T-cell (primary cell): Measurements from ENCODE around the gene HTR3B. TPM values are rescaled to one million over a fixed set of nuclear protein-coding genes. Genes with fewer than 3 reads are reported as not detected.
"Not testable (repeated sequence)": the region's sequence is repeated elsewhere in the genome, so short reads cannot be mapped to it uniquely, and the experiment has no call there.

ENCODE experiments used
- ATAC-seq, 4 experiments: fragments of 200-7000 bp in 3 of 4; fragments of 150-1000 bp in 1 of 4; cut with Tn5 transposase; replicated peaks in 1 of 4; 1 replicate in 3 of 4; 2 replicates in 1 of 4; pipeline ENCODE4 v1.10.0; 2021; ENCODE audit warnings: moderate library complexity in 3 of 4, mild to moderate bottlenecking in 2 of 4, moderate number of reproducible peaks in 1 of 4
- CTCF ChIA-PET, 2 donors: fragments of 300-600 bp; sonication (Branson Sonifier 250); formaldehyde crosslinking; loops; one replicate each; lab custom pipeline; 2022; ENCODE audit warnings: antibody characterized with exemption in 2 of 2; lab: Charles Lee
- POLR2A ChIA-PET, 2 donors: fragments of 300-600 bp; sonication (Branson Sonifier 250); formaldehyde crosslinking; loops; one replicate each; lab custom pipeline; 2022; ENCODE audit warnings: antibody characterized with exemption in 2 of 2; lab: Charles Lee
- DNase-seq, 35 experiments: peaks; one replicate each; pipeline versions ENCODE4 v3.0.0 to v3.0.0-alpha.2; 2013 to 2023
- H3K27ac ChIP-seq: one replicate; pipeline ENCODE4 v1.5.1; 2013; ENCODE audit warnings: low read length
- H3K27me3 ChIP-seq, 2 experiments: replicated peaks in 1 of 2; 1 replicate in 1 of 2; 2 replicates in 1 of 2; pipeline versions ENCODE4 v1.6.1 to v1.7.0; 2013; ENCODE audit warnings: low read length in 1 of 2, mixed read lengths in 1 of 2; ENCODE audit not compliant: control insufficient read depth in 2 of 2, insufficient read depth in 2 of 2; ENCODE audit errors: extremely low read depth in 1 of 2
- H3K36me3 ChIP-seq, 2 donors: 1 replicate in 1 of 2; 2 replicates in 1 of 2; pipeline versions ENCODE4 v1.6.1 to v1.7.0; 2013; ENCODE audit warnings: low read length in 1 of 2; ENCODE audit not compliant: control insufficient read depth in 2 of 2, insufficient read depth in 1 of 2; ENCODE audit errors: extremely low read depth in 1 of 2
- H3K4me1 ChIP-seq, 2 experiments: 1 replicate in 1 of 2; 2 replicates in 1 of 2; pipeline versions ENCODE4 v1.6.1 to v1.7.0; 2013; ENCODE audit warnings: low read length in 2 of 2, mixed read lengths in 1 of 2; ENCODE audit not compliant: insufficient read depth in 2 of 2, control insufficient read depth in 1 of 2; ENCODE audit errors: extremely low read depth in 1 of 2
- H3K4me3 ChIP-seq, 2 donors: 1 replicate in 1 of 2; 2 replicates in 1 of 2; pipeline versions ENCODE4 v1.5.1 to v1.7.0; 2013; ENCODE audit warnings: mild to moderate bottlenecking in 2 of 2, low read length in 1 of 2, moderate library complexity in 1 of 2; ENCODE audit not compliant: control insufficient read depth in 1 of 2; ENCODE audit errors: extremely low read depth in 1 of 2
- H3K9me3 ChIP-seq: 2 replicates; pipeline ENCODE4 v1.7.0; 2013
- H3K27ac Mint-ChIP-seq, 2 donors: one replicate each; pipeline ENCODE4 v1.8.0; 2020 to 2021; ENCODE audit warnings: mild to moderate bottlenecking in 2 of 2, mixed read lengths in 2 of 2
- H3K27me3 Mint-ChIP-seq, 2 donors: one replicate each; pipeline ENCODE4 v1.8.0; 2021 to 2022; ENCODE audit warnings: mixed read lengths in 2 of 2
- H3K36me3 Mint-ChIP-seq: one replicate; pipeline ENCODE4 v1.8.0; 2021; ENCODE audit warnings: mixed read lengths
- H3K4me1 Mint-ChIP-seq, 3 donors: one replicate each; pipeline ENCODE4 v1.8.0; 2020 to 2022; ENCODE audit warnings: mixed read lengths in 3 of 3, mild to moderate bottlenecking in 1 of 3
- H3K4me3 Mint-ChIP-seq, 3 donors: one replicate each; pipeline ENCODE4 v1.8.0; 2020 to 2022; ENCODE audit warnings: mild to moderate bottlenecking in 3 of 3, mixed read lengths in 3 of 3, moderate library complexity in 3 of 3
- H3K9me3 Mint-ChIP-seq, 3 donors: one replicate each; pipeline ENCODE4 v1.8.0; 2020 to 2022; ENCODE audit warnings: mixed read lengths in 3 of 3
- WGBS: methylation state at CpG from one replicate; pipeline ENCODE4 v1.1.5; 2013; ENCODE audit warnings: missing lambda C conversion rate; ENCODE audit not compliant: insufficient coverage; 5-methylcytosine and 5-hydroxymethylcytosine counted together
- total RNA-seq, 35 experiments: library from RNA in 6 of 35; stranded (reverse) in 6 of 35; fragments of 120-200 nt in 1 of 35; gene quantifications; one replicate each; pipeline versions ENCODE4 v1.2.1 to v1.2.4 and lab custom pipeline; 2013 to 2026

The HTR3B gene
- total RNA-seq, 5 donors from 2014 or later (not counting 1 experiment from before 2014, with no cell fraction given) = not detected

GRCh38 chr11:113875234-113876073 is 29.1 kb upstream of the HTR3B start, which contains the start of gene USP28:
TSS of gene USP28 (minus strand) at chr11:113875572. CDS start at chr11:113875501, 71 bp downstream.
- Histone ChIP-seq H3K27ac (peak within 1 kb of the TSS; percentile 90), H3K27me3 (no peaks in the 10 kb centered on the region), H3K9me3 (no peaks in the 10 kb centered on the region), H3K4me3 (peak within 1 kb of the TSS; percentile 89 to 90), H3K36me3 (no peaks in the 10 kb centered on the region), H3K4me1 (peaks cover 4 to 37% of the 10 kb centered on the region in 2 experiments)
- peak within 1 kb of the TSS; percentile 97 to 99 (median 98) for H3K4me3 Mint-ChIP-seq
- POLR2A ChIA-PET = interaction anchor here in 1 of 2 donors (0.5 kb wide), 1 partner anchor 177 kb away, joined by 5 read pairs; no protein-coding TSS in a partner anchor
- ATAC-seq (peak; percentile 85 to 91 (median 89)), DNase-seq (peak; percentile 27 to 87 (median 63))
- no peaks in the 10 kb centered on the region for H3K9me3 Mint-ChIP-seq
- H3K27me3 Mint-ChIP-seq = no peaks in the 10 kb centered on the region
- H3K4me1 Mint-ChIP-seq = peaks cover 39 to 54% (median 48%) of the 10 kb centered on the region in 3 donors
- peak within 1 kb of the TSS; percentile 98 to 99 for H3K27ac Mint-ChIP-seq
- CTCF ChIA-PET = interaction anchor here (0.9 to 1.1 kb wide), 2 partner anchors 20 to 311 kb away, joined by 4 to 11 read pairs; no protein-coding TSS in a partner anchor
- under 1% methylated on average over 88 of the region's 95 CpGs for WGBS
- peaks cover 5% of the 10 kb centered on the region for H3K36me3 Mint-ChIP-seq

GRCh38 chr11:113876074-113876797 is 28.4 kb upstream of the HTR3B start:
- CTCF ChIA-PET = no interaction called here

GRCh38 chr11:113876798-113877669 is 27.6 kb upstream of the HTR3B start:
- no peaks in the 10 kb centered on the region for H3K9me3 Mint-ChIP-seq
- peak overlapping the region; percentile 57 to 99 for H3K27ac Mint-ChIP-seq
- 100% methylated on average over 3 of the region's 8 CpGs for WGBS
- no peaks in the 10 kb centered on the region for H3K36me3 Mint-ChIP-seq
- CTCF ChIA-PET = no interaction called here
- peak overlapping the region; percentile 97 to 99 (median 98) for H3K4me3 Mint-ChIP-seq
- Histone ChIP-seq H3K27ac (no peak overlapping the region), H3K27me3 (no peaks in the 10 kb centered on the region), H3K4me1 (peaks cover 4 to 27% of the 10 kb centered on the region in 2 experiments), H3K9me3 (no peaks in the 10 kb centered on the region), H3K36me3 (no peaks in the 10 kb centered on the region), H3K4me3 (peak overlapping the region in 1 of 2 donors; percentile 3)
- POLR2A ChIA-PET = interaction anchor here in 1 of 2 donors (0.7 kb wide), 1 partner anchor 900 kb away, joined by 7 read pairs; no protein-coding TSS in a partner anchor
- DNase-seq = peak in 1 of 35 experiments; percentile 11
- H3K4me1 Mint-ChIP-seq = peaks cover 36 to 42% (median 36%) of the 10 kb centered on the region in 3 donors
- no peak for ATAC-seq
- no peaks in the 10 kb centered on the region for H3K27me3 Mint-ChIP-seq

More at GRCh38 chr11:113876074-113876797, 28.4 kb upstream of the HTR3B start:
- Histone ChIP-seq H3K36me3 (no peaks in the 10 kb centered on the region), H3K4me3 (peak overlapping the region; percentile 68 to 90), H3K9me3 (no peaks in the 10 kb centered on the region), H3K27ac (peak overlapping the region; percentile 90), H3K27me3 (no peaks in the 10 kb centered on the region), H3K4me1 (peaks cover 4 to 32% of the 10 kb centered on the region in 2 experiments)
- peak overlapping the region; percentile 98 to 99 for H3K27ac Mint-ChIP-seq
- POLR2A ChIA-PET = interaction anchor here (0.5 to 0.7 kb wide), 2 partner anchors 176 to 901 kb away, joined by 5 to 7 read pairs; no protein-coding TSS in a partner anchor
- no peak for ATAC-seq
- peak in 1 of 35 experiments; percentile 15 for DNase-seq
- 83% methylated on average over 15 of the region's 24 CpGs for WGBS
- peaks cover 39 to 48% (median 44%) of the 10 kb centered on the region in 3 donors for H3K4me1 Mint-ChIP-seq
- H3K4me3 Mint-ChIP-seq = peak overlapping the region; percentile 97 to 99 (median 98)
- no peaks in the 10 kb centered on the region for H3K9me3 Mint-ChIP-seq
- H3K27me3 Mint-ChIP-seq = no peaks in the 10 kb centered on the region
- no peaks in the 10 kb centered on the region for H3K36me3 Mint-ChIP-seq

GRCh38 chr11:113877670-113878055 is 26.9 kb upstream of the HTR3B start:
- ChIA-PET POLR2A (no interaction called here), CTCF (no interaction called here)
- Mint-ChIP-seq H3K4me1 (peaks cover 29 to 37% (median 33%) of the 10 kb centered on the region in 3 donors), H3K27ac (peak overlapping the region; percentile 57 to 99), H3K36me3 (no peaks in the 10 kb centered on the region), H3K4me3 (no peak overlapping the region), H3K9me3 (no peaks in the 10 kb centered on the region), H3K27me3 (no peaks in the 10 kb centered on the region)
- H3K27ac ChIP-seq = no peak overlapping the region
- no peaks in the 10 kb centered on the region for H3K9me3 ChIP-seq
- H3K4me3 ChIP-seq = no peak overlapping the region
- no peaks in the 10 kb centered on the region for H3K36me3 ChIP-seq
- DNase-seq (no peak), ATAC-seq (no peak)
- peaks cover 4 to 24% of the 10 kb centered on the region in 2 experiments for H3K4me1 ChIP-seq
- H3K27me3 ChIP-seq = no peaks in the 10 kb centered on the region
- WGBS = no CpG with 5 or more reads among the region's 5 CpGs

GRCh38 chr11:113879446-113879845 is 25.1 kb upstream of the HTR3B start:
- H3K4me1 ChIP-seq = peaks cover 2 to 11% of the 10 kb centered on the region in 2 experiments
- H3K4me3 Mint-ChIP-seq, H3K27me3 Mint-ChIP-seq, DNase-seq, H3K36me3 ChIP-seq, H3K9me3 Mint-ChIP-seq, H3K27ac Mint-ChIP-seq, H3K27me3 ChIP-seq, POLR2A ChIA-PET, H3K27ac ChIP-seq, H3K36me3 Mint-ChIP-seq, ATAC-seq, H3K9me3 ChIP-seq, H3K4me3 ChIP-seq: not testable (repeated sequence)
- 97% methylated on average over 4 of the region's 4 CpGs for WGBS
- H3K4me1 Mint-ChIP-seq = peaks cover 16 to 24% (median 20%) of the 10 kb centered on the region in 3 donors
- CTCF ChIA-PET = interaction anchor here in 1 of 2 donors (0.9 kb wide), 1 partner anchor 17 kb away, joined by 3 read pairs; no protein-coding TSS in a partner anchor
